T-cell (primary cell): ENCODE measurements around the gene ACSF3. TPM values are rescaled to one million over a fixed set of nuclear protein-coding genes. Genes with fewer than 3 reads are reported as not detected.
A peak's percentile ranks its signal among the peaks of the same experiment; 100 is the strongest.
"Not testable (repeated sequence)": the region's sequence is repeated elsewhere in the genome, so short reads cannot be mapped to it uniquely, and the experiment has no call there.

Experiments used
- ATAC-seq, 4 experiments: fragments of 200-7000 bp in 3 of 4; fragments of 150-1000 bp in 1 of 4; cut with Tn5 transposase; replicated peaks in 1 of 4; 1 replicate in 3 of 4; 2 replicates in 1 of 4; pipeline ENCODE4 v1.10.0; 2021; ENCODE audit warnings: moderate library complexity in 3 of 4, mild to moderate bottlenecking in 2 of 4, moderate number of reproducible peaks in 1 of 4
- CTCF ChIA-PET, 2 donors: fragments of 300-600 bp; sonication (Branson Sonifier 250); formaldehyde crosslinking; loops; one replicate each; lab custom pipeline; 2022; ENCODE audit warnings: antibody characterized with exemption in 2 of 2; lab: Charles Lee
- POLR2A ChIA-PET, 2 donors: fragments of 300-600 bp; sonication (Branson Sonifier 250); formaldehyde crosslinking; loops; one replicate each; lab custom pipeline; 2022; ENCODE audit warnings: antibody characterized with exemption in 2 of 2; lab: Charles Lee
- DNase-seq, 35 experiments: peaks; one replicate each; pipeline versions ENCODE4 v3.0.0 to v3.0.0-alpha.2; 2013 to 2023
- H3K27ac ChIP-seq: one replicate; pipeline ENCODE4 v1.5.1; 2013; ENCODE audit warnings: low read length
- H3K27me3 ChIP-seq, 2 experiments: replicated peaks in 1 of 2; 1 replicate in 1 of 2; 2 replicates in 1 of 2; pipeline versions ENCODE4 v1.6.1 to v1.7.0; 2013; ENCODE audit warnings: low read length in 1 of 2, mixed read lengths in 1 of 2; ENCODE audit not compliant: control insufficient read depth in 2 of 2, insufficient read depth in 2 of 2; ENCODE audit errors: extremely low read depth in 1 of 2
- H3K36me3 ChIP-seq, 2 donors: 1 replicate in 1 of 2; 2 replicates in 1 of 2; pipeline versions ENCODE4 v1.6.1 to v1.7.0; 2013; ENCODE audit warnings: low read length in 1 of 2; ENCODE audit not compliant: control insufficient read depth in 2 of 2, insufficient read depth in 1 of 2; ENCODE audit errors: extremely low read depth in 1 of 2
- H3K4me1 ChIP-seq, 2 experiments: 1 replicate in 1 of 2; 2 replicates in 1 of 2; pipeline versions ENCODE4 v1.6.1 to v1.7.0; 2013; ENCODE audit warnings: low read length in 2 of 2, mixed read lengths in 1 of 2; ENCODE audit not compliant: insufficient read depth in 2 of 2, control insufficient read depth in 1 of 2; ENCODE audit errors: extremely low read depth in 1 of 2
- H3K4me3 ChIP-seq, 2 donors: 1 replicate in 1 of 2; 2 replicates in 1 of 2; pipeline versions ENCODE4 v1.5.1 to v1.7.0; 2013; ENCODE audit warnings: mild to moderate bottlenecking in 2 of 2, low read length in 1 of 2, moderate library complexity in 1 of 2; ENCODE audit not compliant: control insufficient read depth in 1 of 2; ENCODE audit errors: extremely low read depth in 1 of 2
- H3K9me3 ChIP-seq: 2 replicates; pipeline ENCODE4 v1.7.0; 2013
- H3K27ac Mint-ChIP-seq, 2 donors: one replicate each; pipeline ENCODE4 v1.8.0; 2020 to 2021; ENCODE audit warnings: mild to moderate bottlenecking in 2 of 2, mixed read lengths in 2 of 2
- H3K27me3 Mint-ChIP-seq, 2 donors: one replicate each; pipeline ENCODE4 v1.8.0; 2021 to 2022; ENCODE audit warnings: mixed read lengths in 2 of 2
- H3K36me3 Mint-ChIP-seq: one replicate; pipeline ENCODE4 v1.8.0; 2021; ENCODE audit warnings: mixed read lengths
- H3K4me1 Mint-ChIP-seq, 3 donors: one replicate each; pipeline ENCODE4 v1.8.0; 2020 to 2022; ENCODE audit warnings: mixed read lengths in 3 of 3, mild to moderate bottlenecking in 1 of 3
- H3K4me3 Mint-ChIP-seq, 3 donors: one replicate each; pipeline ENCODE4 v1.8.0; 2020 to 2022; ENCODE audit warnings: mild to moderate bottlenecking in 3 of 3, mixed read lengths in 3 of 3, moderate library complexity in 3 of 3
- H3K9me3 Mint-ChIP-seq, 3 donors: one replicate each; pipeline ENCODE4 v1.8.0; 2020 to 2022; ENCODE audit warnings: mixed read lengths in 3 of 3
- WGBS: methylation state at CpG from one replicate; pipeline ENCODE4 v1.1.5; 2013; ENCODE audit warnings: missing lambda C conversion rate; ENCODE audit not compliant: insufficient coverage; 5-methylcytosine and 5-hydroxymethylcytosine counted together
- total RNA-seq, 35 experiments: library from RNA in 6 of 35; stranded (reverse) in 6 of 35; fragments of 120-200 nt in 1 of 35; gene quantifications; one replicate each; pipeline versions ENCODE4 v1.2.1 to v1.2.4 and lab custom pipeline; 2013 to 2026

ACSF3 gene
- total RNA-seq, 5 donors from 2014 or later (not counting 1 experiment from before 2014, with no cell fraction given) = 70.5 to 102 (median 79.9) TPM

DNA sequence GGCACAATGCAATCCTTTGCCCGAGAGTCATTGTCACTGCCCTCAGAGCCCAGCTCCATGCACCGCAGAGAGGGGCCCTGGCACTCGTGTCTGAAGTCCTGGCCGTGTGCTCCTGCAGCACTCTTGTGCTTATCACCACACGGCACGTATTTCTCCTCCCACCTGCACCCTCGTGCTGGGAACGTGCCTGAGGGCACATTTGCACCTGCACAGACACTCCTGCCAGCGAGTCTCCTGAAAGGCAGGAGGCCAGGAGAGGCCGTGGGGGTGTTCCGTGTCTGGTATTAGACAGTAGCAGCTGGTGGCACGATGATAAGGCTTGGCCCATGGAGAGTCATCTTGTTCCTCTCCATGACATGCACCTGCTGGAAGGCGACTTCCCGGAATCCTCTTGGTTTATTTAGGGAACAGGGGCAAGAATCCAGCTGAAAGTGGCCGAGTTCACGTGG, 3.4 kb upstream of the ACSF3 start:
- no peak overlapping the region for H3K4me3 Mint-ChIP-seq
- CTCF ChIA-PET = no interaction called here

DNA sequence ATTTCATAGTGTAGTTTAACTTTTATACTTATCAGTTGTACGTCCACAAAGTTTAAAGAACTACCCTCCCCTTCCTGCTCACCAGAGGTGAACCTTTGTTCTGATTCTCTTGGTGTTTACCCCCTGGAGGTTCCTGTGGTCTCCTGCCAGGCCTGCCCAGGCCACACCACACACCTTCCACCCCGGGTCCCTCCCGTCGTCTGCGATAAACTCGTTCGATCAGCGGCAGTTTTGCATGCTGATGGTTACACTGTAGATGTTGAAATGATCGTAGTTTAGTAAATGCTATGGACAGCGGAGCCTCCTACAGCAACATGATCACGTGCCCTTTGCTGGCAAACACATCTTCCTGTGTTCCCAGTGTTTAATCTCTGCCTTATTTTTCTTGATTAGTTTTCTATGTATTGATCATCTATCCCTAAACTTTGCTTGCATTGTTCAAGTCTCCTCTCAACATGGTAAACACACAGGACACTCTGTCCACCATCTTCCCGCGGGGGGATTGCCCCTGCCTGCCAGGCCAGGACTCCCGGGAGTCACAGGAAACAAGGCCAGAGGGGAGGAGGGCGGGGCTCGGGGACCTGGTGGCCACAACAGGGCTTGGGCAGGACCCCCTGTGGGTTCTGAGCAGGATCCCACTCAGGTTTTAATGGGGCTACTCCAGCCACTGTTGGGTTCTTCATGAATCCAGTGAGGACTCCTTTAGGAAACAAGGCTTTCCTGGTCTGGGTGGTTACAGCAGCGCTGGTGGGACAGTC, 2.8 kb upstream of the ACSF3 start:
- Histone ChIP-seq H3K9me3 (no peaks in the 10 kb centered on the region), H3K4me1 (peaks cover 11 to 27% of the 10 kb centered on the region in 2 experiments), H3K4me3 (no peak overlapping the region), H3K27ac (no peak overlapping the region), H3K36me3 (peaks cover 0 to under 1% of the 10 kb centered on the region in 2 donors), H3K27me3 (peaks cover 0 to 55% of the 10 kb centered on the region in 2 experiments)
- DNase-seq (no peak), ATAC-seq (no peak)
- ChIA-PET CTCF (no interaction called here), POLR2A (no interaction called here)
- peaks cover 19 to 22% (median 20%) of the 10 kb centered on the region in 3 donors for H3K4me1 Mint-ChIP-seq
- peaks cover 8 to 24% of the 10 kb centered on the region in 2 donors for H3K27me3 Mint-ChIP-seq
- H3K9me3 Mint-ChIP-seq = no peaks in the 10 kb centered on the region
- no peaks in the 10 kb centered on the region for H3K36me3 Mint-ChIP-seq
- peak overlapping the region in 1 of 3 donors; percentile 17 for H3K4me3 Mint-ChIP-seq
- H3K27ac Mint-ChIP-seq = no peak overlapping the region
- 60% methylated on average over 5 of the region's 17 CpGs for WGBS

More for the DNA sequence above, 3.4 kb upstream of the ACSF3 start:
- no peaks in the 10 kb centered on the region for H3K36me3 ChIP-seq
- H3K27me3 ChIP-seq = peaks cover 0 to 55% of the 10 kb centered on the region in 2 experiments
- Mint-ChIP-seq H3K9me3 (no peaks in the 10 kb centered on the region), H3K27ac (no peak overlapping the region), H3K27me3 (peaks cover 8 to 24% of the 10 kb centered on the region in 2 donors), H3K36me3 (no peaks in the 10 kb centered on the region), H3K4me1 (peaks cover 13 to 17% (median 14%) of the 10 kb centered on the region in 3 donors)
- peaks cover 8 to 20% of the 10 kb centered on the region in 2 experiments for H3K4me1 ChIP-seq
- DNase-seq (no peak), ATAC-seq (no peak)
- H3K9me3 ChIP-seq = no peaks in the 10 kb centered on the region
- no peak overlapping the region for H3K27ac ChIP-seq
- H3K4me3 ChIP-seq = no peak overlapping the region
- POLR2A ChIA-PET = no interaction called here
- 49% methylated on average over 8 of the region's 16 CpGs for WGBS

GRCh38 chr16:89092013-89092412, 1.6 kb upstream of the ACSF3 start:
- CTCF ChIA-PET = interaction anchor here in 1 of 2 donors (0.6 kb wide), 1 partner anchor 19 kb away, joined by 4 read pairs; no protein-coding TSS in a partner anchor
- Mint-ChIP-seq H3K4me1 (peaks cover 31 to 34% (median 31%) of the 10 kb centered on the region in 3 donors), H3K36me3 (no peaks in the 10 kb centered on the region), H3K27ac (peak overlapping the region; percentile 31 to 71), H3K4me3 (peak overlapping the region; percentile 52 to 83 (median 73)), H3K27me3 (peaks cover 8 to 21% of the 10 kb centered on the region in 2 donors), H3K9me3 (no peaks in the 10 kb centered on the region)
- no peaks in the 10 kb centered on the region for H3K9me3 ChIP-seq
- 94% methylated on average over 6 of the region's 7 CpGs for WGBS
- POLR2A ChIA-PET = no interaction called here
- peaks cover 0 to 3% of the 10 kb centered on the region in 2 donors for H3K36me3 ChIP-seq
- no peak overlapping the region for H3K4me3 ChIP-seq
- no peak overlapping the region for H3K27ac ChIP-seq
- DNase-seq (no peak), ATAC-seq (no peak)
- peaks cover 21 to 38% of the 10 kb centered on the region in 2 experiments for H3K4me1 ChIP-seq
- peaks cover 0 to 49% of the 10 kb centered on the region in 2 experiments for H3K27me3 ChIP-seq

DNA sequence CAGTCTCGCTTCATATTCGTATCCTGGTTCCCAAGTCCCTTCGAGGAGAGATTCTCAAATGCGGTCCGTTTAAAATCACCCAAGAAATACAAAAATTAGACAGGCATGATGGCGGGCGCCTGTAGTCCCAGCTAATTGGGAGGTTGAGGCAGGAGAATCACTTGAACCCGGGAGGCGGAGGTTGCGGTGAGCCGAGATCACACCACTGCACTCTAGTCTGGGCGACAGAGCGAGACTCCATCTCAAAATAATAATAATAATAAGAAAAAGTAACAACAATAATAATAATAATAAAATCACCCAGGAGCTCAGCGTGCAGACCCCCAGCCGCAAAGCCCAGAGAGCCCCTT, 425 bp upstream of the ACSF3 start:
- WGBS = 5% methylated on average over 2 of the region's 15 CpGs
- H3K9me3 Mint-ChIP-seq, DNase-seq, CTCF ChIA-PET, H3K36me3 ChIP-seq, H3K9me3 ChIP-seq, POLR2A ChIA-PET, ATAC-seq, H3K36me3 Mint-ChIP-seq: not testable (repeated sequence)
- H3K27ac Mint-ChIP-seq = peak overlapping the region; percentile 55 to 75
- Histone ChIP-seq H3K27me3 (peaks cover 0 to 42% of the 10 kb centered on the region in 2 experiments), H3K4me3 (peak overlapping the region; percentile 47 to 67), H3K4me1 (peaks cover 33 to 50% of the 10 kb centered on the region in 2 experiments), H3K27ac (peak overlapping the region; percentile 57)
- peaks cover 43 to 46% (median 43%) of the 10 kb centered on the region in 3 donors for H3K4me1 Mint-ChIP-seq
- peaks cover 6 to 14% of the 10 kb centered on the region in 2 donors for H3K27me3 Mint-ChIP-seq
- peak overlapping the region; percentile 69 to 83 (median 71) for H3K4me3 Mint-ChIP-seq

DNA sequence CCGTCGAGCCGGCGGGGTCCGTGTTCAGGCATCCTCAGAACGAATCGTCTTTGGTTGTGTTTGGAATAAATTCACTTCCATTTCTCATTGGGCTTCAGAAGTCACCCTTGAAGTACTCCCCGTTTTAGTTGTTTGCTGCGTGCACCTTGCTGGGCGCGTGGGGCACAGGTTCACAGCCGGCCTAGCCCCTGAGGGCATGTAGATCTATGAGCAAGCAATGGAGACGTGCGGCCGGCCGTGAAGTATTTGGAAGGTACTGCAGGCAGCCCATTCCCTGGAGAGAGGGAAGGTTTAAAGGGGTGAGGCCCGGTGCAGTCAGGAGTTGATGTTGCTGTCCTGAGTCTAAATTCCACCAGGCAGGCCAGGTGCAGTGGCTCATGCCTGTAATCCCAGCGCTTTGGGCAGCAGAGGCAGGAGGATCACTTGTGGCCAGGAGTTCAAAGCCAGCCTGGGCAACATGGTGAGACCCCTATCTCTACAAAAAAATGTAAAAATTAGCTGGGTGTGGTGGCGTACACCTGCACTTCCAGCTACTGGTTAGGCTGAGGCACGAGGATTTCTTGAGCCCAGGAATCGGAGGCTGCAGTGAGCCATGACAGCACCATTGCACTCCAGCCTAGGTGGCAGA, 714 bp downstream of the ACSF3 start:
- Histone ChIP-seq H3K27me3 (peaks cover 0 to 32% of the 10 kb centered on the region in 2 experiments), H3K9me3 (no peaks in the 10 kb centered on the region), H3K4me3 (peak overlapping the region; percentile 53 to 67), H3K4me1 (peaks cover 42 to 62% of the 10 kb centered on the region in 2 experiments), H3K36me3 (peaks cover 0 to 10% of the 10 kb centered on the region in 2 donors), H3K27ac (peak overlapping the region; percentile 40)
- ChIA-PET CTCF (no interaction called here), POLR2A (interaction anchor here in 1 of 2 donors (0.6 kb wide), 1 partner anchor 147 kb away, joined by 3 read pairs; no protein-coding TSS in a partner anchor)
- DNase-seq (peak in 6 of 35 experiments; percentile 19 to 40 (median 27)), ATAC-seq (peak in 2 of 4 experiments; percentile 1 to 3)
- H3K36me3 Mint-ChIP-seq = no peaks in the 10 kb centered on the region
- no peaks in the 10 kb centered on the region for H3K9me3 Mint-ChIP-seq
- H3K4me1 Mint-ChIP-seq = peaks cover 52 to 57% (median 53%) of the 10 kb centered on the region in 3 donors
- H3K4me3 Mint-ChIP-seq = peak overlapping the region; percentile 83 to 95 (median 91)
- peak overlapping the region; percentile 93 to 96 for H3K27ac Mint-ChIP-seq
- peaks cover 4 to 13% of the 10 kb centered on the region in 2 donors for H3K27me3 Mint-ChIP-seq
- 3% methylated on average over 13 of the region's 21 CpGs for WGBS

DNA sequence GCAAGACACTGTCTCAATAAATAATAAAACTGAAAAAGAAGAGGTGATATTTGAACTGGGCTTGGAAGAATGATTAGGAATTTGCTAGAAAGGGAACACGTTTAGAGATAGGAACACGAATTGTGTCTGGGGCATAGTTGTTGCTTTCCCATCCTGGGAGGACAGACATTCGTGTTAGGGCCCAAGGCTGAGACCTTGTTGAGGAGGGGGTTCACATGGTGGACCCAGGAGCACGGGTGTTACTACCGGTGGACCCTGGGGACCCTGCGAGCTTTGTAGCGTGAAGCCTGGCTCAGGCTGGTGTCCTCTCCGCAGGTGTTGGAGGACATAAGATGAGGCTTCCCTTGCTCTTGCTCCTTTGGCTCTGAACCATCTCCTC, 1.2 kb downstream of the ACSF3 start:
- Histone ChIP-seq H3K9me3 (no peaks in the 10 kb centered on the region), H3K27me3 (peaks cover 0 to 28% of the 10 kb centered on the region in 2 experiments), H3K36me3 (peaks cover under 1 to 10% of the 10 kb centered on the region in 2 donors), H3K4me3 (peak overlapping the region; percentile 53 to 67), H3K27ac (no peak overlapping the region), H3K4me1 (peaks cover 42 to 66% of the 10 kb centered on the region in 2 experiments)
- POLR2A ChIA-PET = no interaction called here
- ATAC-seq = no peak
- DNase-seq = no peak
- 81% methylated on average over 6 of the region's 8 CpGs for WGBS
- CTCF ChIA-PET = no interaction called here
- Mint-ChIP-seq H3K27ac (peak overlapping the region; percentile 93 to 96), H3K27me3 (peaks cover 4 to 10% of the 10 kb centered on the region in 2 donors), H3K4me1 (peaks cover 56 to 62% (median 58%) of the 10 kb centered on the region in 3 donors), H3K36me3 (peaks cover 3% of the 10 kb centered on the region), H3K9me3 (no peaks in the 10 kb centered on the region), H3K4me3 (peak overlapping the region; percentile 83 to 95 (median 91))
